HG03025 (cell line): ENCODE data around the gene LRRIQ4.

Experiments
- ATAC-seq: cut with Tn5 transposase; IDR thresholded peaks from one replicate; pipeline ENCODE4 v1.9.1; 2021; ENCODE audit warnings: mild to moderate bottlenecking, moderate library complexity; ENCODE audit not compliant: unreplicated experiment, low FRiP score

Gene LRRIQ4

DNA sequence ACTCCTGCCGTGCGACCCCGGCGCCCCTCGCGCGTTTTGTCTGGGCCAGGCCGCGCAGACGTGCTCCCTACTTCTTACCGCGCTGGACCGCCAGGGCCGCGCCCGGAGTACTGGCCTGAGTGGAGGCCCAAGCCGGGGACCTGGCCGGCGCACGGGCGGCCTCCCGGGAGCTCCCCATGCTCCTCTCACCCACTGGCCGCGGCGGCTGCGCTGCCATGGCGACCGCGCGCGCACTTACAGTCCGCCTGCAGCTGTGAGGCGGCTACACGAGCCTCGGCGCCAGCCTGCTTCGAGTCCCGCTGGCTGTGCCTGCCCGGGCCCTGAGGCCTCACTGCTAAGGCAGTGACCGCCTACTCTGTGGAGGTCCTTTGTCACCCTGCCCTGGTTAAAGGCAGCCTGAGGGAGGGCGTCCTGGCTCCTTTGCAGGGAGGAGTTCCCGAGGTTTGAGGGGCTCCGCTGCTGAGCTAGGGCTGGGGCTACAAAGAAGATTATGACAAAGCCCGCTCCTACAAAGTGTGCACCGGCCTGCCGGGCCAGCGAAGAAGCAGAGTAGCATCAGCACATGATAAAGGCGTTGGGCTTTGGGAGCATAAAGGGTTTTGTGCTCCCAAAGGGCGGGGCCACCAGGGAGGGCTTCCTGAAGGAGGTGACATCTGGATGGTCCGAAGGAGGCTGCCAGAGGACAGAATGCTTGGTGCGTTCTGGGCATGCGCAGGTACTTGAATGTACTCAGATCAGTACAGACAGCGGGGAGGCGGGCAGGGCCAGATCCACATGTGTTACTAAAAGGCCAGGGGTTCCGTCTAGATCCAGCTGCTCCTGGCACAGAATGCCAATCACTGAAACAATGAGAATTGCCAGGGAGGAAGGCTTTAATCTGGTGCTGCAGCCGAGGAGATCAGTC is at the start of gene LRRIQ4, which contains the start of gene LRRC34:
Gene LRRIQ4, plus strand, starts transcription at position 539 of the 904 bp plus-strand sequence. CDS start 9,052 bp downstream, outside the sequence.
Gene LRRC34, minus strand, starts transcription at position 573 of the 904 bp plus-strand sequence. Its CDS starts 356 bp downstream, at position 217.
- ATAC-seq, result peak; percentile 61

DNA sequence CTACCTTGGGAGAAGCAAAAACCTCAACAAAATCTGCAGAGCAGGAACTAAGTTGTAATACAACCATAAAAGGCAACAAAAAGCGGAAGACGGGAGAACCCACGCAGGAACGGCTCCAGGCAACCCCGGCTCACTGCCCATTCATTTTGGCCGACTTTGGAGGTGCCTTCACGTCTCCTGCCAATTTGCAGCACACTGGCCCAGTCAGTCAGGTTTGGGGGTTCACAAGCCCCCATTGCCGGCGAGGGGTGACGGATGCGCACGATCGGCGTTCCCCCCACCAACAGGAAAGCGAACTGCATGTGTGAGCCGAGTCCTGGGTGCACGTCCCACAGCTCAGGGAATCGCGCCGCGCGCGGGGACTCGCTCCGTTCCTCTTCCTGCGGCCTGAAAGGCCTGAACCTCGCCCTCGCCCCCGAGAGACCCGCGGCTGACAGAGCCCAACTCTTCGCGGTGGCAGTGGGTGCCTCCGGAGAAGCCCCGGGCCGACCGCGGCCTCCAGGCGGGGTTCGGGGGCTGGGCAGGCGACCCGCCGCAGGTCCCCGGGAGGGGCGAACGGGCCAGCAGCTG is 48.3 kb upstream of the LRRIQ4 start:
- ATAC-seq, result peak; percentile 38

DNA sequence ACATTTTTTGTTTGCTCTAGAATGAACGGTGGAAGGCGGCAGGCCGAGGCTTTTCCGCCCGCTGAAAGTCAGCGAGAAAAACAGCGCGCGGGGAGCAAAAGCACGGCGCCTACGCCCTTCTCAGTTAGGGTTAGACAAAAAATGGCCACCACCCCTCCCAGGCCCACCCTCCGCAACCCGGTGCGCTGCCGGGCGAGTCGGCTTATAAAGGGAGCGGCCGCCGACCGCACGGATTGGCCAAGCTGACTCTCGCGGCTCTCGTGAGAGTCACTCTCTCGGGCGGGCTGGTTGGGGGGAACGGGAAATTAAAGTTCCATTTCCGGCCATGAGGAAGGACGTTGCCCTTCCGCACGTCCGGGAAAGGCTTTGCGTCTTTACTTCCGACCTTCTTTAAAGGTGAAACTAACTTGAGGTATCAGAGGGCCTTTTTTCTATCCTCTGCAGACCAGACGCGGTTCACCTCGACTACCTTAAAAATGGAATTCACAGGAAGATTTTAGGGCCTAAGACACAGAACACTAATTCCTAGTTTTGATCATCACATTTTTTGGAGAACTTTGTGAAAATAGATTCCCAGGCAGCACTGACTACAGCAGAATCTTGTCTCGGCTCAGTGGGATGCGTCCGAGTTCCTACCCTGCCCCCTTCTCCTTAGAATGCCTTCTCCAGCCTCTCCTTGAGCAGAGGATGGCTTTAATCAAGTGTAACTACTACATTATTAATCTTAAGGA is 47.6 kb upstream of the LRRIQ4 start, which contains the start of gene TERC:
Gene TERC, minus strand, starts transcription at position 179 of the 731 bp plus-strand sequence.
- peak; percentile 79 for ATAC-seq

DNA sequence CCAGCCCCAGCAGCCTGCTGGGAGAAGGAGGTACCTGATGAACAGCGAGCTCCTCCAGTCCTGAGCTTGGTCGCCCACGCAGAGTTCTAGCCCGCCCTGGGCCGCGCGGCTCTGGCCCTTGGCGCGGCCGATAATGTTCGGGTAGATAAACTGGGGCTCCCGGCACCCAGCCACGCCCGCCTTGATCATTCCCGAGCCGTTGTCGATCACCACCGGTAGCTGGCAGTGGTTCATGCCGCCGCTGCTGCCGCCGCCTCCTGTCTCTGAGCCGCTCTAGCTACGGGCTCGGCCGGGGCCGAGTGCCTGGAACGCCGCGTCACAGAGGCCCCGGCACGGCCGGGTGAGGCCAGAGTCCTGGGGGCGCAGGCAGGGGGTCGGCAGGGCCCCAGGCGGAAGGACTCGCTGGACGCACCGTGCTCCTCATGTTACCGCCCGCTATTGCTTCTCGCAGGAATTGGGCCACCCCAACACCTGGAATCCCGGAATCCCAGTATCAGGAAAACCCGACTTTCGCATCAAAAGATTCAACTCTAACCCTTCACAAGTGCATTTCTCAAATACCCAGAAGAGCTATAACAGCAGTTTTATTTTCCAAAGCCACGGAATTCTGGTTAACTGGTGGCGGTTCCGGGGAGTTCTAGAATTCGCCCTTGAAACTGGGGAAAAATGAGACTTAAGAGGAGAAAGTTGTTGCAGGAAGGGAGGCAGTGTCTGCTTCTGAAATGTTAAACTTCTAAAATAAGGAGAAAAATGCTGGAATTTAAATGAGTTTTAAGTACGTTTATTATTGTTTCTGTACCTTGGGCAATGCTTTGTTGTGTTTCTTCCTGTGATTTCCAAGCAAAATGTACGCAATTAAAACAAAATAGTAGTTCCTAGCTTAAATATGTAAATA is 43.1 kb upstream of the LRRIQ4 start, which contains the start of gene ACTRT3:
Gene ACTRT3, minus strand, starts transcription at position 275 of the 895 bp plus-strand sequence. Its CDS starts 41 bp downstream, at position 234.
- ATAC-seq, result no peak

DNA sequence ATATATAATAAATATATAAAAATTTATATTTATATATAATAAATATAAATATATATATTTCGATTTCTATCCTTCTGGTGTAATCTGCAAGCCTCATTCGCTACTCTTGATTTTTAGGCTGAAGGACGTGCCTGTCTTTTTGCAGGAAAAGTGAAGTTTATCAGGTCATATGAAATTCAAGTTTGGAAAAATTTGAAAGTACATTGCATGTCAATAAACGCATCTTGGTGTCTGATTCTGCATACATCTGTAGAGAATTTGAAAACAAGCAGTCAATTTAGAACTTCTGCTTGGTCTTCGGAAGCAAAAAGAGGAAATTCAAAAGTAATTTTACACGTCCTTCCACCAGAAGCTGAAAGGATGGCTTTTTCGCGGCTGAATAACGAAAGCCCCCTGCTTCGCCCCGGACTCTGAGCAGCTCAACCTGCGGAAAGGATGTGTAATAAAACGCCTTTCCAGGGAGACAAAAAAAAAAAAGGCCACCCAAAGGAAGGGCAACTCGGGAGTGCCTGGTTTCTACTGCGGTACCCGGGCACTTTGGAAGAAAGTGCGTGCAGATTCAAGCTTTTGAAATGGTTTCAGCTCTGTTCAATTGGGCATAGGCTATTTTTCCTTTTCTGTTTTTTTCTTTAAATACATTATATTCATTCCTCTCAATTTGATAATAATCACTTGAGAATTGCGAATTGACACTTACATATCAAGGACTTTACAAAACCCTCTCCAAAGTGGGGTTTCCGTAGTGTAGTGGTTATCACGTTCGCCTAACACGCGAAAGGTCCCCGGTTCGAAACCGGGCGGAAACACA is 41.0 kb upstream of the LRRIQ4 start:
- ATAC-seq, result no peak

DNA sequence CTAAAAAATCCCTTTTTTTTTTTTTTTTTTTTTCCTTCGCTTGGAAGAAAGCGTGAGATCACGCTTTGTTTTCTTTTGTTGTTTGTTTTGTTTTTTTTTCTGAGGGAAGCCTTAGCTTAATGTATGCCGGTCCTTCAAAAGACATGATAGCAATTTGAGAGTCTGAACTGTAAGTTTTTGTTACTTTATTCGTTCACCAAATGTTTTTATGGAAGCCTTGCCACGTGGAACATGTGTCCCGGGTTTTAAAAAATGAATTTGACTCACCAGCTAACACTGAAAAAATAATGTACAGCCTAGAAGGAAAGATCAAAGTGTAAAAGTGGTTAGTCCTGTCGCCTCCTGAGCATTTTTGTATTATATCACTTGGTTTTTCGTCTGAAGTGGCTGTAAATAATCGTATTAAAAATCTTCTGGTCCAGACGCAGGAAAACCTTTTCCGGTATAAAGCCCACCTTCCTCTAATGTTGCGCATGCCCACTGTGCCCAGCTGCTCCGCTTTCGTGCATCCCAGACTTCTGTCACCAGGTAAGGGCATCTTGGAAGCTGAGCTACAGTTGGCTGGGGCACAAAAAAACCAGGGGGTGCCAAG is 40.3 kb upstream of the LRRIQ4 start:
- ATAC-seq, result peak; percentile 29

DNA sequence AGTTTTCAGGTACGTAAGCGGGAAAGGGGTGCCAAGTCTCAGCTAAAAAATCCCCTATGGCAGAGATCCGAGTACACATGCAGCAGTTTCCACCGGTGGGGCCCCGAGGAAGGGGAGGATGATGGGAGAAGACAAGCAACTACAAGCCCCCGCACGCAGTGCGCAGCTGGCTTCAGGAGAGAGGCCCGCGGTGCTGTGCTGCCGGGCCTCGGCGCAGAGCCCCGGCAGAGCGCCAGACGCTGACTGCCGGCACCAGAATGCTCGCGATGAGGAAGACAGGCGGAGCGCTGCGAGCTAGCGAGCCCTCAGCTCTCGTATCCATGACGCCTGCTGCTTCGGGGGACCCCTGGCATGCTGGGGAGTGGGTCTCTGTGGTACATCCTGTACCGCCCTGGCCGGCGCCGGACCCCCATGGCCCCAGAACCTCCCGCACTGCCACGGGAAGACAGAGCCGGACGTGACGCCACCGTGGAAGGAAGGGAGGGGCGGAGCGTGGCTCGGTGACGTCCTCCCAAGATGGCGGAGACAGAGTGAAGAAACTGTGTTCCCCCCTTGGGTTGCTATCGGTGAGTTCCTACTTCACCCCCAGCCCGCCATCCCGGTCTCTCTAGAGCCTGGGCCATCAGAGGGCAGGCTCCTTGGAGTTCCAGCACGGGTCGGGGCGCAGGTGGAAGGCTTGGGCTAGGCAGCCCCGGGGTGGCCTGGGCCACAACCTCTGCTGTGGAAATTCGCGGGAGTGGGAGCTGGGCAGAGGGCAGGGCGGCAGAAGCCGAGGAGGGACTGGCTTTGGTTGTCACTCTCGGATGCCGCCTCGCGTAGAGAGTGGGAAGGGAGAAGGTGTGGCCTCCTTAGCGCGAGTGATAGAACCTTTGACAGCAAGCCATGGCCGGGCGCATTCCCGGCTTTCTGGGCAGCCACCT is 39.5 kb upstream of the LRRIQ4 start, which contains the start of gene MYNN:
Gene MYNN, plus strand, starts transcription at position 500 of the 920 bp plus-strand sequence. CDS start 900 bp downstream, outside the sequence.
- ATAC-seq, result peak; percentile 87

DNA sequence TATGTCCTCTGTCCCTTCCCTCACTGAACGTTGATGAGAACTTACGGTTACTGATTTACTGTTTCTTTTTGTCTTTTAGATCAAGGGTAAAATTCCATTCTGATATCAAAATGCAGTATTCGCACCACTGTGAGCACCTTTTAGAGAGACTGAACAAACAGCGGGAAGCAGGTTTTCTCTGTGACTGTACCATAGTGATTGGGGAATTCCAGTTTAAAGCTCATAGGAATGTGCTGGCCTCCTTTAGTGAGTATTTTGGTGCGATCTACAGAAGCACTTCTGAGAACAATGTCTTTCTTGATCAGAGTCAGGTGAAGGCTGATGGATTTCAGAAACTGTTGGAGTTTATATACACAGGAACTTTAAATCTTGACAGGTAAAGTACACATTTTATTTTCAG is 38.5 kb upstream of the LRRIQ4 start:
- no peak for ATAC-seq

DNA sequence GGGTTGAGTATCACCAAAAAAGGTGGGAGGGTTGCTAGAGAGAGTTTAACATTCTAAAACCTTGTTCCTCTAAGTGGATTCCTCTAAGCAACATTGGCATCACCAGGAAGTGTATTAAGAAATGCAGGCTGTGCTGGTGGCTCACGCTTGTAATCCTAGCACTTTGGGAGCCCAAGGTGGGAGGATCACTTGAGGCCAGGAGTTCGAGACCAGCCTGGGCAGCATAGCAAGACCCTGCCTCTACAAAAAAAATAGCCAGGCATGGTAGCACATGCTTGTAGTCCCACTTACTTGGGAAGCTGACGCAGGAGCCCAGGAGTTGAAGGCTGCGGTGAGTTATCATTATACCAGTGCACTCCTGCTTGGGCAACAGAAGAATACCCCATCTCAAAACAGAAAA is 34.8 kb upstream of the LRRIQ4 start:
- ATAC-seq, result no peak

DNA sequence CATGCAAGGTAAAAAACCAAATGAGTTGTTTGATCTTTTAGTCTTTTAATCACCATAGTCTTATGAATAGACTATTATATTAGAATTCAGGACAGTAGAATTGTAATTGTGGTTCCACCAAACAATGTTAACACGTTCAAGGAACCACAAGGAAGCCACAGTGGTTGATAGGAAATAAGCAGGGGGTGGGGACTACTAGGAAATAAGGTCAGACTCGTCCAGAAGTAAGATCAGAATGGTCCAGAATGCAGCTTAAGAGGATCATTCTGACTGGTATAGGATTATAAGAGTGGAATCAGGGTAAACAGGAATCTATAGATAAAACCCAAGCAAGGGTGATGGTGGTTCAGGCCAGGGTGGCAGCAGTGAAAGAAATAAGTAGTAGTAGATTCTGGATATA is 31.9 kb upstream of the LRRIQ4 start:
- ATAC-seq, result no peak

DNA sequence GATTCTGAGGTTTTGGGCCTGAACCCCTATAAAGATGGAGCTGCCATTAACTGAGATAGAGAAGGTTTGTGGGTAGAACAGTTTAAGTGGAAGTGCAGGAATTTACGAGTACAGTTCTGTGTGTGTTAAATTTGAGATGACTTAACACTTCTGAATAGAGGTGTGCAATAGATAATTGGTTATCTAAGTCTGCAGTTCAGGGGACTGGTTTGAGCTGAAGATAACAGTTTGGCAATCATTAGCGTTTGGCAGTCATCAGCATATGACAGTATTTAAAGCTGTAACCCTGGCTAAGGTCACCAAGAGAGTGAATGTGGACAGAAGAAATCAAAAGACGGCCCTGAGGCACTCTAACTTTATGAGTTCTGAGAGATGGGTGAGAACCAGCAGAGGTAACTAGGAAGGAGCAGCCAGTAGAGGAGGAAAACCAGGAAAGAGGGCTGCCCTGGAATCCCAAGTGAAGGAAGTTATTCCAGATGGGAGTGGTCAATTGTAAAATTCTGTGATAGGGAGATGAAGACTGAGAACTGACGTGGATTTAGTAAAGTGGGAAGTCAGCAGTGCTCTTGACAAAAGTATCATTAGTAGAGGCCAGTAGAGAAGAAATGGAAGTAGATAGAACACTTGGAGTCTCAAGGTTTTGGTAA is 31.3 kb upstream of the LRRIQ4 start:
- no peak for ATAC-seq

DNA sequence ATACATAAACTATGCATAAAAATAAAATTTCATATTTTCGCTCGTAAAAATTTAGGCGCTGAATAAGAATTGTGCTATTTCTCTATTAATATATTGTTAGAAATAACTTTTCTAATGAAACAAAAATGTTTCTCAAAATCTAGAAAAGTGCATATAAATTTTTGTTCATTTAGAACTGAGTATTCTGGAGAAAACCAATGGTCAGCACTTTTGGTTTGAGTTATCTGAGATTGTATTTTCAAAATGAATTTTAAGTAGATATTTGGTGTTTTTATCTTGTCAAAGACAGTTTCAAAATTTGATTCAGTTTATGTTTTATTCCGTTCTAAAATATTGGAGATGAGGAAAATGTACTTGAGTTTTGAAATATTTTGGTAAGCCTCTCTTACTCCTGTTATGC is 25.6 kb upstream of the LRRIQ4 start:
- no peak for ATAC-seq

DNA sequence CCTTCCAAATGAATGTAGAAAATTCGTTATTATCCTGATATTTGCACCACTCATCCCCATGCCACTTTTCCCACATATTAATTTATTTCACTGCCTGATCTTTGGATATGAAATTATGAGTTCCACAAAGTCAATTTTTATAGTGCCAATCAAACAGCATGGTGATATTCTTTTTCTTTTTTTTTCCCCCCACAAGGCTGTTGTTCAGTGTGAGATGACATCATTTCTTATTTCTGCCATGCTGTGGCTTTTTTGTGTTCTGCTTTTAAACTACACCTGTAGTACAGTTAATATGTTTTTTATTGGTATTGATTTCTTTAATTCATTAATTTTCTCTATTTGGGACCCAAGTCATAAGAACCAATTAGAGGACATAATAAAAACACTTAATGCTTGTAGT is 24.9 kb upstream of the LRRIQ4 start:
- no peak for ATAC-seq

DNA sequence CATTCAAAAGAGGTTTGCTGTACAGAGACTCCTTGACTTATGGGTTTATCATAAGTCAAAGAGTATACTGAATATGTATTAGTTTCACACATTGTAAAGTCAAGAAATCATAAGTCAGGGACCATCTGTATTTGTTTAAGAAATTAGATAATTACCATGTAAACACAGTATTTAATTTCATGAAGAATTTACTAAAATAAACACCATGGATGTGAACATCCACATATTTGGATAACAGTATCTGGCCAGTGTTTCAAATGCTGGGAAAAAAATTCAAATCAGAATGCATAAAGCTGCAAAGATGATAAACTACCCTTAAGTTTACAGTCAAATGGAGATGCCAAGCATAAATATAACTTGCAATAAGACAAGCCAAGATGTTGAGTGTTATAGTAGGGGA is 22.5 kb upstream of the LRRIQ4 start:
- ATAC-seq, result no peak

DNA sequence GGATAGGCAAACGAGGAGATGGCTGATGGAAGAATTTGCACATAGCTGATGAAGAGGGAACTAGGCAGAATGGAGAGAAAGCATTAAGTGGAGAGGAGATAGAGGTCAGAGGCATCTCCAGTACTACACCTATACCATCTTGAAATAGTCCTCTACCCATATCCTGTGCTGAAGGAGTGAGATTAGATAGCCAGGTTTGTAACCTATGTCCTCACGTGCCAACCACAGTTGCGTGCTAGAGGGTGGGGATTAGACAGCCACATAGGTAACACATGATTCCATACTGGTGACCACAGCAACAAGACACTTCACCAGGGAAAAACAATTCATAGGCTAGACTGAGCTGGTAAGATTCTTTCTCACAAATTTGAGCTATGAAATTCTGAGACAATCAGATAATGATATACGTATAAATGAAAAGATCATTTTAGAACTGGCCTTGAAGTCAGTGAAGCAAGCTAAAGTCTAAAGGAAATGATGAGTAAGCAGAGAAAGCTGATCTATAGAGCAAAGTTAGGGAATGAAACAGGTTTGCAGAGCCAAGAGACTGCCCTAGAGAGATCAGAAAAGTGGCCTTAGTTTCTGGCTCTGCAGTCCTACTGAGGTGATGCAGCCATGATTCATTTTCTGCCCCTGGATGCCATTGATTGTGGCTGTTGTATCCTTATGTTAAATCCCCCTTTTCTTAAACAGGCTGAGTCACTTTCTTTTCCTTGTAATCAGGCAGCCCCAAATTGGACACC is 21.8 kb upstream of the LRRIQ4 start:
- no peak for ATAC-seq

DNA sequence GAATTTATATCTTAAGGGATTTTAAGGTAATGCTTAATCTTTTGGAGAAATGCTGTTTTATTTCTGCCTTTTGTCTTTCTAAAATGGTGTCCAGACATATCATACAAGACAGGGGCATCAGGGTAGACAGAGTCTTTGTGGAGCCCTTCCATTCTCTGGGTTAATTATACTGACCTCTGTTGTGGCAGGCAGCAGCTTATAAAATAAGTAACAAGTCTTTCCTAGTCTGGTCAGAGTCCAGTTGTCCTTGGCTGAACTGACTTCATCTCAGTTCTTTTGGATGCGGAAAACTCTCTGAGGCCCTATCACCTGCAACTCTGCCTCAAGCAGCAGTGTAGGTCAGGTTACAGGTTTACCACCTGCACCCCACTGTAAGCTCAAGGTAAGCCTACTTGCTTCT is 20.3 kb upstream of the LRRIQ4 start:
- no peak for ATAC-seq
